ENCODE data around the gene NR2E1.

NR2E1 gene

DNA sequence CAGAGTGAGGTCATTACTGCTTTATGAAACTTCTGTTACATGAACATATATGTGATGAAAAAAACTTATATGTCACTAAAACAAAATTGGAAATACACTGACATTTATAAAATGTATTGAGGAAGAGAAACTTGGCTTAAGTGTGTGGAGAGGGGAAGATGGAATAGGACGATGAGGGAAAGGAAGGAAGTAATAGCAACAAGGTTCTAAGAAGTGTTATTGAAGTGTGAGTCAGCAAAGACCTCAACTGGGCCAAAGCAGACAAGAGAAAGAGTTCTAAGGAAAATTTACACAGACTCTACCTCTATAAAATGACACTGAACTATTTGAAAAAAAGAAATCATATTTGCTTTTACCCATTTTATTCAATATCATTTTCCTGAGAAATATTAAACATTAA is 56.7 kb downstream of the NR2E1 start:
- TF ChIP-seq EZH2phosphoT487 (IDR thresholded peaks at IDR 0.05; ENCODE audit: borderline replicate concordance): no peak
- TF ChIP-seq, protein P1, sequence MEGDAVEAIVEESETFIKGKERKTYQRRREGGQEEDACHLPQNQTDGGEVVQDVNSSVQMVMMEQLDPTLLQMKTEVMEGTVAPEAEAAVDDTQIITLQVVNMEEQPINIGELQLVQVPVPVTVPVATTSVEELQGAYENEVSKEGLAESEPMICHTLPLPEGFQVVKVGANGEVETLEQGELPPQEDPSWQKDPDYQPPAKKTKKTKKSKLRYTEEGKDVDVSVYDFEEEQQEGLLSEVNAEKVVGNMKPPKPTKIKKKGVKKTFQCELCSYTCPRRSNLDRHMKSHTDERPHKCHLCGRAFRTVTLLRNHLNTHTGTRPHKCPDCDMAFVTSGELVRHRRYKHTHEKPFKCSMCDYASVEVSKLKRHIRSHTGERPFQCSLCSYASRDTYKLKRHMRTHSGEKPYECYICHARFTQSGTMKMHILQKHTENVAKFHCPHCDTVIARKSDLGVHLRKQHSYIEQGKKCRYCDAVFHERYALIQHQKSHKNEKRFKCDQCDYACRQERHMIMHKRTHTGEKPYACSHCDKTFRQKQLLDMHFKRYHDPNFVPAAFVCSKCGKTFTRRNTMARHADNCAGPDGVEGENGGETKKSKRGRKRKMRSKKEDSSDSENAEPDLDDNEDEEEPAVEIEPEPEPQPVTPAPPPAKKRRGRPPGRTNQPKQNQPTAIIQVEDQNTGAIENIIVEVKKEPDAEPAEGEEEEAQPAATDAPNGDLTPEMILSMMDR (conservative IDR thresholded peaks at IDR 0.05; ENCODE audit: low read length): no peak
- Histone ChIP-seq H4K20me1 (ENCODE audit: insufficient read depth, low read length, poor library complexity, severe bottlenecking) (peaks cover 2% of the 10 kb centered on the region), H3F3A (ENCODE audit: low read depth) (no peaks in the 10 kb centered on the region), H3K4me3 (ENCODE audit: low read length, poor library complexity, severe bottlenecking) (no peak overlapping the region), H3K79me2 (ENCODE audit: insufficient read depth, low read length) (peaks cover 25% of the 10 kb centered on the region), H3K9me2 (replicated peaks; ENCODE audit: low read depth, low read length) (no peaks in the 10 kb centered on the region), H3K36me3 (ENCODE audit: insufficient read depth, low read length) (peaks cover 42% of the 10 kb centered on the region), H2AFZ (ENCODE audit: low read length) (no peak overlapping the region), H3K9me3 (ENCODE audit: insufficient read depth, low read depth, low read length) (no peaks in the 10 kb centered on the region), H3K4me1 (ENCODE audit: insufficient read depth, low read length, poor library complexity, severe bottlenecking) (peaks cover 11% of the 10 kb centered on the region), H3K27me3 (ENCODE audit: insufficient read depth, low read length, poor library complexity, severe bottlenecking) (no peaks in the 10 kb centered on the region), H3K9ac (ENCODE audit: low read depth, low read length, poor library complexity, severe bottlenecking) (no peak overlapping the region), H3K4me2 (ENCODE audit: low read depth, low read length, poor library complexity, severe bottlenecking) (no peak overlapping the region)

- no peaks in the 10 kb centered on the region for H3K9me2 ChIP-seq (replicated peaks; ENCODE audit: low read depth, low read length)
- no peaks in the 10 kb centered on the region for H3K27me3 ChIP-seq (ENCODE audit: insufficient read depth, low read length, poor library complexity, severe bottlenecking)
- no peak overlapping the region for H3K4me3 ChIP-seq (ENCODE audit: low read length, poor library complexity, severe bottlenecking)
- H3K36me3 ChIP-seq (ENCODE audit: insufficient read depth, low read length): peaks cover 3% of the 10 kb centered on the region; the same call in 1 of the 2 replicates
- peaks cover 4% of the 10 kb centered on the region for H4K20me1 ChIP-seq (ENCODE audit: insufficient read depth, low read length, poor library complexity, severe bottlenecking)
- TF ChIP-seq, protein P1 (conservative IDR thresholded peaks at IDR 0.05; ENCODE audit: low read length): no peak
- no peak for TF ChIP-seq EZH2phosphoT487 (IDR thresholded peaks at IDR 0.05; ENCODE audit: borderline replicate concordance)
- no peak overlapping the region for H2AFZ ChIP-seq (ENCODE audit: low read length)
- no peak overlapping the region for H3K4me2 ChIP-seq (ENCODE audit: low read depth, low read length, poor library complexity, severe bottlenecking)
- H3K4me1 ChIP-seq (ENCODE audit: insufficient read depth, low read length, poor library complexity, severe bottlenecking): peaks cover 9% of the 10 kb centered on the region
- H3F3A ChIP-seq (ENCODE audit: low read depth): no peaks in the 10 kb centered on the region
- peaks cover 57% of the 10 kb centered on the region for H3K79me2 ChIP-seq (ENCODE audit: insufficient read depth, low read length)
- H3K9ac ChIP-seq (ENCODE audit: low read depth, low read length, poor library complexity, severe bottlenecking): no peak overlapping the region
- H3K9me3 ChIP-seq (ENCODE audit: insufficient read depth, low read depth, low read length): no peaks in the 10 kb centered on the region
Observed at GRCh38 chr6:108227290-108227689, 61.5 kb downstream of the NR2E1 start.

GRCh38 chr6:108228416-108228815 is 62.6 kb downstream of the NR2E1 start:
- Histone ChIP-seq H4K20me1 (ENCODE audit: insufficient read depth, low read length, poor library complexity, severe bottlenecking) (peaks cover 12% of the 10 kb centered on the region), H3K79me2 (ENCODE audit: insufficient read depth, low read length) (peaks cover 68% of the 10 kb centered on the region), H2AFZ (ENCODE audit: low read length) (no peak overlapping the region), H3K36me3 (ENCODE audit: insufficient read depth, low read length) (no peaks in the 10 kb centered on the region), H3F3A (ENCODE audit: low read depth) (no peaks in the 10 kb centered on the region), H3K9me3 (ENCODE audit: insufficient read depth, low read depth, low read length) (no peaks in the 10 kb centered on the region), H3K9ac (ENCODE audit: low read depth, low read length, poor library complexity, severe bottlenecking) (no peak overlapping the region), H3K4me3 (ENCODE audit: low read length, poor library complexity, severe bottlenecking) (no peak overlapping the region), H3K4me2 (ENCODE audit: low read depth, low read length, poor library complexity, severe bottlenecking) (no peak overlapping the region), H3K27me3 (ENCODE audit: insufficient read depth, low read length, poor library complexity, severe bottlenecking) (no peaks in the 10 kb centered on the region), H3K9me2 (replicated peaks; ENCODE audit: low read depth, low read length) (no peaks in the 10 kb centered on the region), H3K4me1 (ENCODE audit: insufficient read depth, low read length, poor library complexity, severe bottlenecking) (no peaks in the 10 kb centered on the region)
- no peak for TF ChIP-seq EZH2phosphoT487 (IDR thresholded peaks at IDR 0.05; ENCODE audit: borderline replicate concordance)

DNA sequence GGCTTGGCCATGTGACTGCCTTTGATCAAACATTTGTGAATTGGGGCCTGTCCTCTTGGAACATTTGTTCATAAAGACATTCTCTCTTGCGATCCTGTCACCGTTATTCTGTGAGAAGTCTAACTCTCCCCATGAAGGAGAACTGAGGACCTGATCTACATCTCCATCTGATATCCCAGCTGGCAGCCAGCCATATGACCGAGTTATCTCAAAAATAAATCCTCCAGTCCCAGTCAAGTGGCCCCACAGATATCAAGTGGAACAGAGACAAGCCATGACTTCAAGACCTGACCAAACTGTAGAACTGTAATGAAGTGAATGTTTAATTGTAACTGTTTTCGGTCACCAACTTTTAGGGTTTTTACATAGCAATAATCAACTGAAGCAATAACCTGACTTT is 69.3 kb downstream of the NR2E1 start:
- TF ChIP-seq, protein P1 (conservative IDR thresholded peaks at IDR 0.05; ENCODE audit: low read length): no peak
- no peak for TF ChIP-seq EZH2phosphoT487 (IDR thresholded peaks at IDR 0.05; ENCODE audit: borderline replicate concordance)
- Histone ChIP-seq H3K9ac (ENCODE audit: low read depth, low read length, poor library complexity, severe bottlenecking) (no peak overlapping the region), H3K9me3 (ENCODE audit: insufficient read depth, low read depth, low read length) (no peaks in the 10 kb centered on the region), H2AFZ (ENCODE audit: low read length) (no peak overlapping the region), H3K4me1 (ENCODE audit: insufficient read depth, low read length, poor library complexity, severe bottlenecking) (no peaks in the 10 kb centered on the region), H3K27me3 (ENCODE audit: insufficient read depth, low read length, poor library complexity, severe bottlenecking) (no peaks in the 10 kb centered on the region), H4K20me1 (ENCODE audit: insufficient read depth, low read length, poor library complexity, severe bottlenecking) (peaks cover 28% of the 10 kb centered on the region), H3K9me2 (replicated peaks; ENCODE audit: low read depth, low read length) (no peaks in the 10 kb centered on the region), H3F3A (ENCODE audit: low read depth) (no peaks in the 10 kb centered on the region), H3K36me3 (ENCODE audit: insufficient read depth, low read length) (peaks cover 20% of the 10 kb centered on the region; the same call in 1 of the 2 replicates), H3K4me2 (ENCODE audit: low read depth, low read length, poor library complexity, severe bottlenecking) (no peak overlapping the region), H3K79me2 (ENCODE audit: insufficient read depth, low read length) (peaks cover 85% of the 10 kb centered on the region), H3K4me3 (ENCODE audit: low read length, poor library complexity, severe bottlenecking) (no peak overlapping the region)
